Astrocyte (in vitro differentiated cells and primary cell): ENCODE data around the gene NAV2.

Experiments
- EZH2 ChIP-seq: IDR thresholded peaks from 2 replicates; pipeline ENCODE4 v1.6.1; 2012; ENCODE audit warnings: mild to moderate bottlenecking, low read length, inconsistent platforms; ENCODE audit not compliant: insufficient read depth
- TF ChIP-seq, protein P1 (sequence below): IDR thresholded peaks from 2 replicates; pipeline ENCODE4 v1.5.1; 2011; ENCODE audit warnings: low read depth, mild to moderate bottlenecking, inconsistent platforms, low read length, moderate library complexity; ENCODE audit not compliant: insufficient read depth

DNA sequence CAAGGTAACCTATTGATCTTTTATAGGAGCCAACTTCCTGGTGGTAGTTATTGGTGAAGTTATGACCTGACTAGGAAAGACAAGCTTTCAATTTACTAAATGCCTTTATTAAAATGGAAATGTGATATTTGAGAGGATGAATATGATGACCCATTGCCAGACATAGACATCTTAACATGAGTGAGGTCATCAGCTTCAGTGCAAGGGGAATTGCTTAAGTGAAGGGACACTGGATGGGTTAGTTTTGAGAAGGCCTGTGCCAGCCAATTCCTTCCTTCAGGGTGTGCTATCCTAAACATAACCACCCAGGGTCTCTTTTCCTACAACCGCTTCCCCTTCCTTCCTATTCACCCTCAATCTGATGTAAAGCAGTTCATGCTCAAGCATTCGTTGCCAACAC is 21.5 kb downstream of the NAV2 start:
- TF ChIP-seq EZH2 = no peak
- TF ChIP-seq, protein P1, sequence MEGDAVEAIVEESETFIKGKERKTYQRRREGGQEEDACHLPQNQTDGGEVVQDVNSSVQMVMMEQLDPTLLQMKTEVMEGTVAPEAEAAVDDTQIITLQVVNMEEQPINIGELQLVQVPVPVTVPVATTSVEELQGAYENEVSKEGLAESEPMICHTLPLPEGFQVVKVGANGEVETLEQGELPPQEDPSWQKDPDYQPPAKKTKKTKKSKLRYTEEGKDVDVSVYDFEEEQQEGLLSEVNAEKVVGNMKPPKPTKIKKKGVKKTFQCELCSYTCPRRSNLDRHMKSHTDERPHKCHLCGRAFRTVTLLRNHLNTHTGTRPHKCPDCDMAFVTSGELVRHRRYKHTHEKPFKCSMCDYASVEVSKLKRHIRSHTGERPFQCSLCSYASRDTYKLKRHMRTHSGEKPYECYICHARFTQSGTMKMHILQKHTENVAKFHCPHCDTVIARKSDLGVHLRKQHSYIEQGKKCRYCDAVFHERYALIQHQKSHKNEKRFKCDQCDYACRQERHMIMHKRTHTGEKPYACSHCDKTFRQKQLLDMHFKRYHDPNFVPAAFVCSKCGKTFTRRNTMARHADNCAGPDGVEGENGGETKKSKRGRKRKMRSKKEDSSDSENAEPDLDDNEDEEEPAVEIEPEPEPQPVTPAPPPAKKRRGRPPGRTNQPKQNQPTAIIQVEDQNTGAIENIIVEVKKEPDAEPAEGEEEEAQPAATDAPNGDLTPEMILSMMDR = no peak
